ENCODE measurements around the gene CHAC1. TPM values are rescaled to one million over a fixed set of nuclear protein-coding genes. Genes with fewer than 3 reads are reported as not detected.

Gene CHAC1
- total RNA-seq, 1 donor from 2014 or later = 25.3 TPM

DNA sequence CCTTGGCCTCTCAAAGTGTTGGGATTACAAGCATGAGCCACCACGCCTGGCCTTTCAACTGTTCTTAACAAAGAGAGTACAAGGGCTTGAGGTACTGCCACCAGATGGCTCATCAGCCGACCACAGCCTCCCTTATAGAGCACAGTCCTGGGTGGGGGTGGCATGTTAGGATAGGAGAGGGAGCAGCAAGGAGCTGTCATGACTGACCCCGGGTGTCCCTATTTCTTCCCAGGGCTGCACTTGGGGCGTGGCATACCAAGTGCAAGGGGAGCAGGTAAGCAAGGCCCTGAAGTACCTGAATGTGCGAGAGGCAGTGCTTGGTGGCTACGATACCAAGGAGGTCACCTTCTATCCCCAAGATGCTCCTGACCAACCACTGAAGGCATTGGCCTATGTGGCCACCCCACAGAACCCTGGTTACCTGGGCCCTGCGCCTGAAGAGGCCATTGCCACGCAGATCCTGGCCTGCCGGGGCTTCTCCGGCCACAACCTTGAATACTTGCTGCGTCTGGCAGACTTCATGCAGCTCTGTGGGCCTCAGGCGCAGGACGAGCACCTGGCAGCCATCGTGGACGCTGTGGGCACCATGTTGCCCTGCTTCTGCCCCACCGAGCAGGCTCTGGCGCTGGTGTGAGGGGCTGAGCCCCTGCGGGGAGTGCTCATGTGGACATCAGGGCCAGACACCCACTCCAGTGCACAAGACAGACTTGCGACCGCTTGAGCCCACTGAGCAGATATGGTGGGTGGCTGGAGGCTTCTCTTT lies 2.1 kb downstream of the CHAC1 start:
- Histone ChIP-seq H3K27ac (no peak overlapping the region), H3K4me1 (peaks cover 20% of the 10 kb centered on the region), H3K4me3 (no peak overlapping the region), H3K36me3 (no peaks in the 10 kb centered on the region), H3K9me3 (no peaks in the 10 kb centered on the region), H3K27me3 (no peaks in the 10 kb centered on the region)
- TF ChIP-seq POLR2A (IDR thresholded peaks at IDR 0.05) (no peak), POLR2AphosphoS5 (IDR thresholded peaks at IDR 0.05; ENCODE audit: insufficient read depth in 1 of 2, low read depth in 1 of 2) (no peak)
- TF ChIP-seq, protein P1, sequence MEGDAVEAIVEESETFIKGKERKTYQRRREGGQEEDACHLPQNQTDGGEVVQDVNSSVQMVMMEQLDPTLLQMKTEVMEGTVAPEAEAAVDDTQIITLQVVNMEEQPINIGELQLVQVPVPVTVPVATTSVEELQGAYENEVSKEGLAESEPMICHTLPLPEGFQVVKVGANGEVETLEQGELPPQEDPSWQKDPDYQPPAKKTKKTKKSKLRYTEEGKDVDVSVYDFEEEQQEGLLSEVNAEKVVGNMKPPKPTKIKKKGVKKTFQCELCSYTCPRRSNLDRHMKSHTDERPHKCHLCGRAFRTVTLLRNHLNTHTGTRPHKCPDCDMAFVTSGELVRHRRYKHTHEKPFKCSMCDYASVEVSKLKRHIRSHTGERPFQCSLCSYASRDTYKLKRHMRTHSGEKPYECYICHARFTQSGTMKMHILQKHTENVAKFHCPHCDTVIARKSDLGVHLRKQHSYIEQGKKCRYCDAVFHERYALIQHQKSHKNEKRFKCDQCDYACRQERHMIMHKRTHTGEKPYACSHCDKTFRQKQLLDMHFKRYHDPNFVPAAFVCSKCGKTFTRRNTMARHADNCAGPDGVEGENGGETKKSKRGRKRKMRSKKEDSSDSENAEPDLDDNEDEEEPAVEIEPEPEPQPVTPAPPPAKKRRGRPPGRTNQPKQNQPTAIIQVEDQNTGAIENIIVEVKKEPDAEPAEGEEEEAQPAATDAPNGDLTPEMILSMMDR (IDR thresholded peaks at IDR 0.05) = no peak
- intact Hi-C loops (cut with DNase I) = no loop called here
- no peak for DNase-seq (ENCODE audit: extremely low spot score in 2 of 2)

DNA sequence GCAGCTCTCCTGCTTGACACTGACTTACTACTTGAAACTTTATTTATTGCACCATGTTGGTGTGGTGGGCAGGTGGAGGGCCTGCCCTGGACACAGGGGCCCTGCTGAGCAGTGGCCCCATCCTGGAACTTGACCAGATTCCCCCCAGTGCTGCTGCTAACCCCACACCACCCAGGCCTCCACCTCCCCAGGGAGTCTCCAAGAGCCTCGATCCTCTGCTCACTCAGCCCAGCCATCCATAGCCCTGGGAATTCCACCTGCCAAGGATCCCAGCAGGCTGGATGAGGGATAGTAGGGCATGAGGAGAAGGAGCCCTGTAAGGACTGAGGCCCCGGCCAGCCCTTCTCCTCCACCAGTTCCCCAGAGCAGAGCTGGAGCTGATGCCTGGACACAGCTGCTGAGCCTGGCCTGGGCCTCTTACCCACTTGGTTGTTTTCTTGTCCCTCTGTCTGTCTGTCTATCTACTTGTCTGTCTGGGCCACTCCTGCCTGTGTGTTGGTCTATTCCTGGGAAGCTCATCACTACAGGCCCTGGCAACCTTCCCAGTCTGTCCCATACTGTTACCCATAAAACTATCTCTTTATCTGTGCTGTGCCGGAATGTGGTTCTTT lies 2.8 kb downstream of the CHAC1 start:
- Histone ChIP-seq H3K36me3 (no peaks in the 10 kb centered on the region), H3K4me1 (peaks cover 20% of the 10 kb centered on the region), H3K4me3 (no peak overlapping the region), H3K27me3 (no peaks in the 10 kb centered on the region), H3K27ac (no peak overlapping the region), H3K9me3 (no peaks in the 10 kb centered on the region)
- no peak for DNase-seq (ENCODE audit: extremely low spot score in 2 of 2)
- intact Hi-C loops (cut with DNase I) = no loop called here
- TF ChIP-seq POLR2AphosphoS5 (IDR thresholded peaks at IDR 0.05; ENCODE audit: insufficient read depth in 1 of 2, low read depth in 1 of 2) = no peak
- no peak for TF ChIP-seq POLR2A (IDR thresholded peaks at IDR 0.05)
- TF ChIP-seq, protein P1 (IDR thresholded peaks at IDR 0.05) = no peak

DNA sequence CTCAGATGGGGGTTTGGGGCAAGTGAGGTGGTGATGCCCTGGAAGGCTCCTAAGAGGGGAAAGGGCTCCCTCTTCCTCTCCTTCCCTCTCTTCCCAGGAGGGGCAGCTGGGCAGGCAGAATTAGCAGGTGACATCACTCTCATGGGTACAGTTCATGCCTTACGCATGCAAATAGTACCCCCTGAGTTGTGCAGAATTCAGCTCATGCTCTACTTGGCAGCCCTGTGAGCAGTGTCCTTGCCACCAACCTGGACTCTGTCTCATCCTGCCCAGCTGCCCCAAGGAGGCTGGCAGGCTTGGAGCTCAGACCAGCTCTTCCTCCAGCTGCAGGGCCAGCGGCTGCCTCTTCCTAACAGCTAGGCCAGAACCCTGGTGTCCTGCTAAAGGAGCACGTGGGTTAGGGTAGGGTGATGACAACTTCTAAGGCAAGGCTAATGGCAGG lies 3.3 kb downstream of the CHAC1 start:
- peaks cover 20% of the 10 kb centered on the region for H3K4me1 ChIP-seq
- H3K27me3 ChIP-seq = no peaks in the 10 kb centered on the region
- no peaks in the 10 kb centered on the region for H3K36me3 ChIP-seq
- no peaks in the 10 kb centered on the region for H3K9me3 ChIP-seq
- H3K4me3 ChIP-seq = no peak overlapping the region
- no peak overlapping the region for H3K27ac ChIP-seq
- intact Hi-C loops (cut with DNase I) = no loop called here
- TF ChIP-seq POLR2A (IDR thresholded peaks at IDR 0.05) (no peak), POLR2AphosphoS5 (IDR thresholded peaks at IDR 0.05; ENCODE audit: insufficient read depth in 1 of 2, low read depth in 1 of 2) (no peak)
- TF ChIP-seq, protein P1 (IDR thresholded peaks at IDR 0.05) = no peak
- DNase-seq (ENCODE audit: extremely low spot score in 2 of 2) = no peak

DNA sequence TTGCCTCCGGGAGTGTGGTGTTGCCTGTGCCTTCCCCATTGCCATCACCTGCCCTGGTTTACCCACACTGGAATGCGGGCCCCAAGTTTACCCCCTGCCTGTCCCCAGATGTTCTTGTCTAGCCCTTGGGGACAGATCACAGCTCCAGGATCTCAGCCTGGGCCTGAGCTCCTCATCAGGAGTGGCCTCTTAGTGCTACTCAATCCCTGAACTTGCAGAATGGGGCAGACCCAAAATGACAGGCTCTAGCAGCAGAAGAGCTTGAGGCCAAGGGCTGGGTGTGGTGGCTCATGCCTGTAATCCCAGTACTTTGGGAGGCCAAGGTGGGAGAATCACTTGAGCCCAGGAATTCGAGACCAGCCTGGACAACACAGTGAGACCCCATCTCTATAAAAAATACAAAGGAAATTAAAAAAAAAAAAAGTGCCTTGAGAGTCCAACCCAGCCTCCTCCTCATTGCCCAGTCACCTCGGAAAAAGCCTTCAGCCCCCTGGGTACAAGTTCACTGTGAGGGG lies 3.8 kb downstream of the CHAC1 start:
- H3K4me3 ChIP-seq = no peak overlapping the region
- TF ChIP-seq, protein P1 (IDR thresholded peaks at IDR 0.05) = no peak
- TF ChIP-seq POLR2A (IDR thresholded peaks at IDR 0.05) (no peak), POLR2AphosphoS5 (IDR thresholded peaks at IDR 0.05; ENCODE audit: insufficient read depth in 1 of 2, low read depth in 1 of 2) (no peak)
- H3K36me3 ChIP-seq = no peaks in the 10 kb centered on the region
- H3K27me3 ChIP-seq = no peaks in the 10 kb centered on the region
- DNase-seq (ENCODE audit: extremely low spot score in 2 of 2) = no peak
- no peak overlapping the region for H3K27ac ChIP-seq
- peaks cover 19% of the 10 kb centered on the region for H3K4me1 ChIP-seq
- H3K9me3 ChIP-seq = no peaks in the 10 kb centered on the region
- intact Hi-C loops (cut with DNase I) = no loop called here
